SK-N-SH (cell line): ENCODE results near the gene MAGEA4.

ENCODE experiments used
- EP300 ChIP-seq, 2 experiments: IDR thresholded peaks; 2 replicates each; pipeline versions ENCODE4 v1.4.0 to v1.6.1; 2012; ENCODE audit warnings: borderline replicate concordance in 1 of 2, low read depth in 1 of 2, low read length in 1 of 2
- EZH2phosphoT487 ChIP-seq: fragments of 200-600 bp; sonication (generic); IDR thresholded peaks from 2 replicates; pipeline ENCODE4 v1.6.1; 2017; ENCODE audit warnings: low read depth, mixed run types, mild to moderate bottlenecking, antibody characterized with exemption, moderate library complexity, borderline replicate concordance
- MXI1 ChIP-seq: IDR thresholded peaks from 2 replicates; pipeline ENCODE4 v1.6.1; 2012; ENCODE audit warnings: mild to moderate bottlenecking, low read depth, low read length, improper control_type of control experiment
- POLR2AphosphoS5 ChIP-seq: IDR thresholded peaks from 2 replicates; pipeline ENCODE4 v1.6.1; 2012; ENCODE audit warnings: low read depth, low read length
- TF ChIP-seq, protein P1 (sequence below): fragments of 200-600 bp; sonication (generic); IDR thresholded peaks from 2 replicates; pipeline ENCODE4 v1.6.1; 2017; ENCODE audit warnings: antibody characterized with exemption, mild to moderate bottlenecking, moderate library complexity

DNA sequence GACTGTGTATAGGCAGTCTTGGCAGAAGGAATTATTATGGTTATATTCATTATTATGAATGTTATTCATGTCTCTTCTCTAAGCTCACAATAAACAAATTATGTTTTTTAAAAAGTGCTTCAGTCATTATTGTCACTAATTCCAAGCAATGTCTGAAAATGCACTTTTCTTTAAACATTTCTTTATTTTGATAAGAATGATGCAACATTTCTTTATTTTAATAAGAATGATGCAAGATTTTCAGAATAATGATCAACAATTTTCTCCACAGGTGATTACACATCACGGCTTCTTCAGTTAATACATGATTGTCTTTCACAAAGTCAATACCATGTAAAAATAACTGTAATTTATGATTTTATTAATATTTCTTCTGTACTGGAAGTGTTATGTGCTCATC lies 22.7 kb downstream of the MAGEA4 start:
- TF ChIP-seq EZH2phosphoT487 = no peak
- TF ChIP-seq MXI1 = no peak
- no peak for TF ChIP-seq POLR2AphosphoS5
- TF ChIP-seq, protein P1, sequence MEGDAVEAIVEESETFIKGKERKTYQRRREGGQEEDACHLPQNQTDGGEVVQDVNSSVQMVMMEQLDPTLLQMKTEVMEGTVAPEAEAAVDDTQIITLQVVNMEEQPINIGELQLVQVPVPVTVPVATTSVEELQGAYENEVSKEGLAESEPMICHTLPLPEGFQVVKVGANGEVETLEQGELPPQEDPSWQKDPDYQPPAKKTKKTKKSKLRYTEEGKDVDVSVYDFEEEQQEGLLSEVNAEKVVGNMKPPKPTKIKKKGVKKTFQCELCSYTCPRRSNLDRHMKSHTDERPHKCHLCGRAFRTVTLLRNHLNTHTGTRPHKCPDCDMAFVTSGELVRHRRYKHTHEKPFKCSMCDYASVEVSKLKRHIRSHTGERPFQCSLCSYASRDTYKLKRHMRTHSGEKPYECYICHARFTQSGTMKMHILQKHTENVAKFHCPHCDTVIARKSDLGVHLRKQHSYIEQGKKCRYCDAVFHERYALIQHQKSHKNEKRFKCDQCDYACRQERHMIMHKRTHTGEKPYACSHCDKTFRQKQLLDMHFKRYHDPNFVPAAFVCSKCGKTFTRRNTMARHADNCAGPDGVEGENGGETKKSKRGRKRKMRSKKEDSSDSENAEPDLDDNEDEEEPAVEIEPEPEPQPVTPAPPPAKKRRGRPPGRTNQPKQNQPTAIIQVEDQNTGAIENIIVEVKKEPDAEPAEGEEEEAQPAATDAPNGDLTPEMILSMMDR = no peak
- TF ChIP-seq EP300 (IDR thresholded peaks at IDR 0.05; ENCODE audit: borderline replicate concordance in 1 of 2, low read depth in 1 of 2, low read length in 1 of 2) = no peak
